CD14-positive monocyte (primary cell): ENCODE data around the gene KCNE1. TPM values are rescaled to one million over a fixed set of nuclear protein-coding genes. Genes with fewer than 3 reads are reported as not detected.

Experiments used
- DNase-seq, 3 donors: peaks; one replicate each; pipeline ENCODE4 v3.0.0-alpha.2; 2011 to 2022
- H2AFZ ChIP-seq: 2 replicates; pipeline ENCODE4 v1.6.0; 2012; ENCODE audit warnings: mild to moderate bottlenecking, low read depth, low read length, inconsistent platforms; ENCODE audit not compliant: insufficient read depth, poor library complexity, severe bottlenecking
- H3K27ac ChIP-seq, 2 donors: 1 replicate in 1 of 2; 2 replicates in 1 of 2; pipeline ENCODE4 v1.5.1; 2012 to 2013; ENCODE audit warnings: low read length in 2 of 2, control low read depth in 1 of 2, inconsistent platforms in 1 of 2, low read depth in 1 of 2, mild to moderate bottlenecking in 1 of 2
- H3K27me3 ChIP-seq, 2 donors: one replicate each; pipeline versions ENCODE4 v1.6.0 to v1.6.1; 2011 to 2013; ENCODE audit warnings: low read length in 2 of 2; ENCODE audit not compliant: control insufficient read depth in 2 of 2, insufficient read depth in 2 of 2
- H3K36me3 ChIP-seq, 2 donors: replicated peaks in 1 of 2; 1 replicate in 1 of 2; 2 replicates in 1 of 2; pipeline versions ENCODE4 v1.5.1 to v1.6.1; 2012 to 2013; ENCODE audit warnings: low read length in 2 of 2, control low read depth in 1 of 2, inconsistent platforms in 1 of 2, mild to moderate bottlenecking in 1 of 2; ENCODE audit not compliant: insufficient read depth in 2 of 2, control insufficient read depth in 1 of 2
- H3K4me1 ChIP-seq, 2 donors: 1 replicate in 1 of 2; 2 replicates in 1 of 2; pipeline versions ENCODE4 v1.5.1 to v1.6.1; 2012 to 2013; ENCODE audit warnings: low read length in 2 of 2, control low read depth in 1 of 2, inconsistent platforms in 1 of 2, mild to moderate bottlenecking in 1 of 2, moderate library complexity in 1 of 2; ENCODE audit not compliant: insufficient read depth in 2 of 2, control insufficient read depth in 1 of 2
- H3K4me2 ChIP-seq: replicated peaks from 2 replicates; pipeline ENCODE3; 2012; ENCODE audit warnings: low read length, moderate library complexity, mild to moderate bottlenecking; ENCODE audit not compliant: poor library complexity, severe bottlenecking; ENCODE audit errors: extremely low read depth
- H3K4me3 ChIP-seq, 3 experiments: fragments of 200-600 bp in 1 of 3; sonication (generic) in 1 of 3; replicated peaks in 1 of 3; 1 replicate in 2 of 3; 2 replicates in 1 of 3; pipeline ENCODE4 v1.5.1; 2011 to 2013; ENCODE audit warnings: low read length in 3 of 3, mild to moderate bottlenecking in 3 of 3, control low read depth in 2 of 3, low read depth in 2 of 3, inconsistent platforms in 1 of 3, moderate library complexity in 1 of 3
- H3K79me2 ChIP-seq: 2 replicates; pipeline ENCODE4 v1.6.0; 2012; ENCODE audit warnings: mild to moderate bottlenecking, control low read depth, inconsistent platforms, low read length, moderate library complexity; ENCODE audit not compliant: insufficient read depth
- H3K9ac ChIP-seq: 2 replicates; pipeline ENCODE4 v1.6.0; 2017; ENCODE audit warnings: low read length, mild to moderate bottlenecking; ENCODE audit not compliant: insufficient read depth, poor library complexity, severe bottlenecking
- H3K9me3 ChIP-seq, 2 donors: replicated peaks in 1 of 2; 1 replicate in 1 of 2; 2 replicates in 1 of 2; pipeline versions ENCODE4 v1.5.1 to v1.6.1; 2012 to 2013; ENCODE audit warnings: low read length in 2 of 2, control low read depth in 1 of 2; ENCODE audit not compliant: control insufficient read depth in 1 of 2, insufficient read depth in 1 of 2
- H4K20me1 ChIP-seq: 2 replicates; pipeline ENCODE4 v1.6.0; 2012; ENCODE audit warnings: mild to moderate bottlenecking, low read length, control low read depth, moderate library complexity; ENCODE audit not compliant: insufficient read depth
- H3K27ac Mint-ChIP-seq, 7 donors: one replicate each; pipeline ENCODE4 v1.8.0; 2020; ENCODE audit warnings: mild to moderate bottlenecking in 7 of 7, mixed read lengths in 7 of 7, moderate library complexity in 6 of 7, inconsistent platforms in 2 of 7
- H3K27me3 Mint-ChIP-seq, 3 donors: one replicate each; pipeline ENCODE4 v1.8.0; 2021 to 2022; ENCODE audit warnings: low read depth in 3 of 3, mild to moderate bottlenecking in 3 of 3, mixed read lengths in 3 of 3, moderate library complexity in 3 of 3, inconsistent platforms in 1 of 3
- H3K36me3 Mint-ChIP-seq, 2 donors: one replicate each; pipeline ENCODE4 v1.8.0; 2020; ENCODE audit warnings: mixed read lengths in 2 of 2, inconsistent platforms in 1 of 2, mild to moderate bottlenecking in 1 of 2
- H3K4me1 Mint-ChIP-seq: one replicate; pipeline ENCODE4 v1.8.0; 2020; ENCODE audit warnings: mild to moderate bottlenecking, mixed read lengths
- H3K4me3 Mint-ChIP-seq, 2 donors: one replicate each; pipeline ENCODE4 v1.8.0; 2020; ENCODE audit warnings: mild to moderate bottlenecking in 2 of 2, mixed read lengths in 2 of 2, moderate library complexity in 1 of 2
- H3K9me3 Mint-ChIP-seq, 7 donors: one replicate each; pipeline ENCODE4 v1.8.0; 2020 to 2022; ENCODE audit warnings: mixed read lengths in 7 of 7, mild to moderate bottlenecking in 6 of 7, moderate library complexity in 6 of 7, inconsistent platforms in 2 of 7
- WGBS: methylation state at CpG from one replicate; pipeline ENCODE4 v1.1.5; 2013; ENCODE audit warnings: missing lambda C conversion rate; ENCODE audit not compliant: insufficient coverage; 5-methylcytosine and 5-hydroxymethylcytosine counted together
- intact Hi-C, 2 donors: fragments of 100-400 bp; cut with micrococcal nuclease; formaldehyde crosslinking; loops; one replicate each; pipeline versions ENCODE4 v1.15.0 to v1.15.1; 2023
- polyA plus RNA-seq, 3 donors: library from polyadenylated mRNA; depleted of rRNA in 1 of 3; unstranded in 2 of 3; stranded (reverse) in 1 of 3; fragments of 300-500 nt in 2 of 3; fragments of >200 nt in 1 of 3; fragmentation: Illumina TruSeq in 2 of 3; gene quantifications; 1 replicate in 2 of 3; 2 replicates in 1 of 3; pipeline ENCODE4 v1.2.3, GENCODE V29; 2012 to 2021
- TF ChIP-seq, protein P1 (sequence below): fragments of 200-600 bp; IDR thresholded peaks from one replicate; pipeline ENCODE4 v1.8.0; 2022; ENCODE audit warnings: antibody characterized with exemption, mild to moderate bottlenecking

The KCNE1 gene
- polyA plus RNA-seq, 3 donors, result 1.5 to 15.9 (median 3.2) TPM

DNA sequence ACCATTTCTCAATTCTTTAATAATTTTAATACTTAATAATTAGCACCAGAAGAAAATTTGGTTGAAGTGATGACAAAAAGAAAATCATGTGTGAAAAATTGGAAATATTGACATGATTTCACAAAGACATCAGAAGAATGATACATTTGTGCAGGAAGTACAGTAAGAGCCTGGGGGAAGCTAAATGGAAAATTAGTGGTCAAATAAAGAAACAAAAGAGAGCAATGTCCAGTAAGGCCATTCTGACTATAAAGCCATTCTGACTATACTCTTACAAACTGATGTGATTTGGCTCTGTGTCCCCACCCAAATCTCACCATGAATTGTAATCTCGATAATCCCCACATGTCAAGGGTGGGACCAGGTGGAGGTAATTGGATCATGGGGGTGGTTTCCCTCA lies 48.6 kb upstream of the KCNE1 start:
- Mint-ChIP-seq H3K4me1 (no peaks in the 10 kb centered on the region), H3K27ac (no peak overlapping the region), H3K9me3 (peaks cover 0 to 4% (median 0%) of the 10 kb centered on the region in 7 donors), H3K36me3 (peaks cover 7 to 11% of the 10 kb centered on the region in 2 donors), H3K4me3 (no peak overlapping the region), H3K27me3 (peaks cover 0 to 1% (median 1%) of the 10 kb centered on the region in 3 donors)
- no peak overlapping the region for H3K4me2 ChIP-seq
- no peak overlapping the region for H2AFZ ChIP-seq
- DNase-seq, result no peak
- H3K4me1 ChIP-seq, result no peaks in the 10 kb centered on the region
- TF ChIP-seq, protein P1, sequence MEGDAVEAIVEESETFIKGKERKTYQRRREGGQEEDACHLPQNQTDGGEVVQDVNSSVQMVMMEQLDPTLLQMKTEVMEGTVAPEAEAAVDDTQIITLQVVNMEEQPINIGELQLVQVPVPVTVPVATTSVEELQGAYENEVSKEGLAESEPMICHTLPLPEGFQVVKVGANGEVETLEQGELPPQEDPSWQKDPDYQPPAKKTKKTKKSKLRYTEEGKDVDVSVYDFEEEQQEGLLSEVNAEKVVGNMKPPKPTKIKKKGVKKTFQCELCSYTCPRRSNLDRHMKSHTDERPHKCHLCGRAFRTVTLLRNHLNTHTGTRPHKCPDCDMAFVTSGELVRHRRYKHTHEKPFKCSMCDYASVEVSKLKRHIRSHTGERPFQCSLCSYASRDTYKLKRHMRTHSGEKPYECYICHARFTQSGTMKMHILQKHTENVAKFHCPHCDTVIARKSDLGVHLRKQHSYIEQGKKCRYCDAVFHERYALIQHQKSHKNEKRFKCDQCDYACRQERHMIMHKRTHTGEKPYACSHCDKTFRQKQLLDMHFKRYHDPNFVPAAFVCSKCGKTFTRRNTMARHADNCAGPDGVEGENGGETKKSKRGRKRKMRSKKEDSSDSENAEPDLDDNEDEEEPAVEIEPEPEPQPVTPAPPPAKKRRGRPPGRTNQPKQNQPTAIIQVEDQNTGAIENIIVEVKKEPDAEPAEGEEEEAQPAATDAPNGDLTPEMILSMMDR, result no peak
- H3K36me3 ChIP-seq, result peaks cover 0 to 6% of the 10 kb centered on the region in 2 donors
- H3K9ac ChIP-seq, result no peak overlapping the region
- no peak overlapping the region for H3K4me3 ChIP-seq
- no peaks in the 10 kb centered on the region for H3K27me3 ChIP-seq
- intact Hi-C loops, result no loop called here
- no CpG with 5 or more reads among the region's 1 CpG for WGBS
- no peaks in the 10 kb centered on the region for H3K9me3 ChIP-seq
- no peaks in the 10 kb centered on the region for H4K20me1 ChIP-seq
- no peaks in the 10 kb centered on the region for H3K79me2 ChIP-seq
- H3K27ac ChIP-seq, result no peak overlapping the region

DNA sequence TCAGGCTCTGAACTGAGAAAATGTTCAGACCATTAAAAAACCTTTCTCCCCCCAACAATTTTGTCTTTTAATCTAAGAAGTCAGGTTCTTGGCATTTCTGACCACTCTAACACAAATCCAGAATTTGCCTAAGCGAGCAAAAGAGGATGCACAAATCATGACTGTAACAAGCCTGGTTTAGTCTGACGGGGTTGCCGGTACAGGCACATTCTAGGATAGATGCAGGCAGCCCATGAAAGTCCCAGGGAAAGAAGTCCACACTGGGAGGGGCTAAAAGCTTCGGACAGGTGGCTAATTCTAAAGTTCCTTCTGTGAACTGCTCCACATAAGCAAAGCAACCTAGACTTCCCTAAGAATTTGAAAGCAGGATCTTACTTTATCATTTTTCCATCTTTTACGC lies 48.0 kb upstream of the KCNE1 start:
- Mint-ChIP-seq H3K27ac (no peak overlapping the region), H3K9me3 (peaks cover under 1 to 6% (median 3%) of the 10 kb centered on the region in 7 donors), H3K36me3 (peaks cover 7 to 11% of the 10 kb centered on the region in 2 donors), H3K4me3 (no peak overlapping the region), H3K27me3 (peaks cover 0 to 1% (median 1%) of the 10 kb centered on the region in 3 donors), H3K4me1 (no peaks in the 10 kb centered on the region)
- intact Hi-C loops, result no loop called here
- Histone ChIP-seq H4K20me1 (no peaks in the 10 kb centered on the region), H3K9me3 (no peaks in the 10 kb centered on the region), H3K27me3 (no peaks in the 10 kb centered on the region), H3K4me3 (no peak overlapping the region), H3K4me2 (no peak overlapping the region), H3K79me2 (no peaks in the 10 kb centered on the region), H2AFZ (no peak overlapping the region), H3K27ac (no peak overlapping the region), H3K9ac (no peak overlapping the region), H3K4me1 (no peaks in the 10 kb centered on the region), H3K36me3 (peaks cover 0 to 6% of the 10 kb centered on the region in 2 donors)
- no peak for DNase-seq
- TF ChIP-seq, protein P1, result no peak
- WGBS, result 93% methylated on average over 2 of the region's 5 CpGs
